HEK293 (cell line): ENCODE results near the gene WAC.

ENCODE experiments used
- BCL11A ChIP-seq: fragments of 450-650 bp; formaldehyde crosslinking; IDR thresholded peaks from 2 replicates; pipeline ENCODE4 v1.5.1; 2016; ENCODE audit warnings: low read depth, missing biosample characterization, missing genetic modification characterization
- FEZF1 ChIP-seq: fragments of 450-650 bp; formaldehyde crosslinking; IDR thresholded peaks from 2 replicates; pipeline ENCODE4 v1.5.1; 2016; ENCODE audit warnings: missing biosample characterization, missing genetic modification characterization
- IKZF3 ChIP-seq: fragments of 450-650 bp; IDR thresholded peaks from 2 replicates; pipeline ENCODE4 v1.5.0; 2018; ENCODE audit warnings: missing biosample characterization, mild to moderate bottlenecking, missing genetic modification characterization, moderate library complexity
- MEIS1 ChIP-seq: sonication (generic); formaldehyde crosslinking; IDR thresholded peaks from 2 replicates; pipeline ENCODE4 v1.8.1; 2022; ENCODE audit warnings: missing genetic modification reagents, mild to moderate bottlenecking, borderline replicate concordance
- SETDB1 ChIP-seq: IDR thresholded peaks from one replicate; pipeline ENCODE4 v1.6.1; 2017; ENCODE audit warnings: mild to moderate bottlenecking, low read length, moderate library complexity, mixed read lengths; ENCODE audit not compliant: insufficient read length
- TCF7L2 ChIP-seq: IDR thresholded peaks from 2 replicates; pipeline ENCODE4 v1.6.1; 2011; ENCODE audit warnings: low read depth, mild to moderate bottlenecking, inconsistent platforms, low read length, moderate library complexity, borderline replicate concordance
- ZBTB1 ChIP-seq: fragments of 450-650 bp; formaldehyde crosslinking; IDR thresholded peaks from 2 replicates; pipeline ENCODE4 v1.5.1; 2016; ENCODE audit warnings: missing biosample characterization, missing genetic modification characterization
- ZIC2 ChIP-seq: fragments of 450-650 bp; formaldehyde crosslinking; IDR thresholded peaks from 2 replicates; pipeline ENCODE4 v1.5.1; 2016; ENCODE audit warnings: missing biosample characterization, missing genetic modification characterization
- ZNF132 ChIP-seq: fragments of 450-650 bp; formaldehyde crosslinking; IDR thresholded peaks from 2 replicates; pipeline ENCODE4 v1.5.1; 2017; ENCODE audit warnings: missing biosample characterization, missing genetic modification characterization, borderline replicate concordance
- ZNF133 ChIP-seq: fragments of 450-650 bp; formaldehyde crosslinking; IDR thresholded peaks from 2 replicates; pipeline ENCODE4 v1.5.1; 2016; ENCODE audit warnings: missing biosample characterization, missing genetic modification characterization
- ZNF138 ChIP-seq: fragments of 450-650 bp; formaldehyde crosslinking; IDR thresholded peaks from 2 replicates; pipeline ENCODE4 v1.5.1; 2016; ENCODE audit warnings: missing biosample characterization, missing genetic modification characterization, borderline replicate concordance
- ZNF16 ChIP-seq: fragments of 450-650 bp; formaldehyde crosslinking; IDR thresholded peaks from 2 replicates; pipeline ENCODE4 v1.5.1; 2016; ENCODE audit warnings: low read depth, missing biosample characterization, missing genetic modification characterization
- ZNF202 ChIP-seq: fragments of 450-650 bp; formaldehyde crosslinking; IDR thresholded peaks from 2 replicates; pipeline ENCODE4 v1.5.1; 2016; ENCODE audit warnings: missing biosample characterization, missing genetic modification characterization, borderline replicate concordance
- ZNF24 ChIP-seq: fragments of 450-650 bp; formaldehyde crosslinking; IDR thresholded peaks from 2 replicates; pipeline ENCODE4 v1.5.1; 2016; ENCODE audit warnings: missing biosample characterization, missing genetic modification characterization
- ZNF248 ChIP-seq: fragments of 450-650 bp; formaldehyde crosslinking; IDR thresholded peaks from 2 replicates; pipeline ENCODE4 v1.5.1; 2017; ENCODE audit warnings: missing biosample characterization, missing genetic modification characterization
- ZNF350 ChIP-seq: fragments of 450-650 bp; formaldehyde crosslinking; IDR thresholded peaks from 2 replicates; pipeline ENCODE4 v1.5.0; 2017; ENCODE audit warnings: missing biosample characterization, mild to moderate bottlenecking, missing genetic modification characterization
- ZNF37A ChIP-seq: fragments of 450-650 bp; IDR thresholded peaks from 2 replicates; pipeline ENCODE4 v1.5.1; 2018; ENCODE audit warnings: missing biosample characterization, missing genetic modification characterization
- ZNF426 ChIP-seq: fragments of 450-650 bp; formaldehyde crosslinking; IDR thresholded peaks from 2 replicates; pipeline ENCODE4 v1.5.1; 2017; ENCODE audit warnings: missing biosample characterization, missing genetic modification characterization, mild to moderate bottlenecking, inconsistent platforms, moderate library complexity
- ZNF48 ChIP-seq: fragments of 450-650 bp; formaldehyde crosslinking; IDR thresholded peaks from 2 replicates; pipeline ENCODE4 v1.5.1; 2016; ENCODE audit warnings: missing biosample characterization, missing genetic modification characterization
- ZNF529 ChIP-seq: fragments of 450-650 bp; formaldehyde crosslinking; IDR thresholded peaks from 2 replicates; pipeline ENCODE4 v1.5.1; 2017; ENCODE audit warnings: missing genetic modification characterization, missing biosample characterization; ENCODE audit not compliant: insufficient replicate concordance
- ZNF530 ChIP-seq: fragments of 450-650 bp; formaldehyde crosslinking; IDR thresholded peaks from 2 replicates; pipeline ENCODE4 v1.5.1; 2016; ENCODE audit warnings: low read depth, missing biosample characterization, missing genetic modification characterization
- ZNF664 ChIP-seq: fragments of 450-650 bp; formaldehyde crosslinking; IDR thresholded peaks from 2 replicates; pipeline ENCODE4 v1.5.1; 2016; ENCODE audit warnings: missing biosample characterization, missing genetic modification characterization
- ZNF837 ChIP-seq: fragments of 450-650 bp; formaldehyde crosslinking; IDR thresholded peaks from 2 replicates; pipeline ENCODE4 v1.5.1; 2016; ENCODE audit warnings: missing biosample characterization, missing genetic modification characterization
- ZNF843 ChIP-seq: fragments of 450-650 bp; formaldehyde crosslinking; IDR thresholded peaks from 2 replicates; pipeline ENCODE4 v1.5.1; 2016; ENCODE audit warnings: missing biosample characterization, missing genetic modification characterization
- TF ChIP-seq, protein P1 (sequence below): fragments of 450-650 bp; formaldehyde crosslinking; IDR thresholded peaks from 2 replicates; pipeline ENCODE4 v1.5.1; 2016; ENCODE audit warnings: missing biosample characterization, missing genetic modification characterization
- TF ChIP-seq, protein P2 (sequence below): fragments of 450-650 bp; formaldehyde crosslinking; IDR thresholded peaks from 2 replicates; pipeline ENCODE4 v1.5.1; 2017; ENCODE audit warnings: missing biosample characterization, mild to moderate bottlenecking, missing genetic modification characterization, moderate library complexity
- TF ChIP-seq, protein P3 (sequence below): fragments of 450-650 bp; formaldehyde crosslinking; IDR thresholded peaks from 2 replicates; pipeline ENCODE4 v1.5.1; 2017; ENCODE audit warnings: missing biosample characterization, missing genetic modification characterization
- TF ChIP-seq, protein P4 (sequence below): fragments of 450-650 bp; formaldehyde crosslinking; IDR thresholded peaks from 2 replicates; pipeline ENCODE4 v1.5.1; 2016; ENCODE audit warnings: missing biosample characterization, missing genetic modification characterization
- TF ChIP-seq, protein P5 (sequence below): fragments of 450-650 bp; formaldehyde crosslinking; IDR thresholded peaks from 2 replicates; pipeline ENCODE4 v1.5.1; 2016; ENCODE audit warnings: missing biosample characterization, missing genetic modification characterization
- TF ChIP-seq, protein P6 (sequence below): fragments of 450-650 bp; formaldehyde crosslinking; IDR thresholded peaks from 2 replicates; pipeline ENCODE4 v1.5.1; 2016; ENCODE audit warnings: missing biosample characterization, missing genetic modification characterization

WAC gene

DNA sequence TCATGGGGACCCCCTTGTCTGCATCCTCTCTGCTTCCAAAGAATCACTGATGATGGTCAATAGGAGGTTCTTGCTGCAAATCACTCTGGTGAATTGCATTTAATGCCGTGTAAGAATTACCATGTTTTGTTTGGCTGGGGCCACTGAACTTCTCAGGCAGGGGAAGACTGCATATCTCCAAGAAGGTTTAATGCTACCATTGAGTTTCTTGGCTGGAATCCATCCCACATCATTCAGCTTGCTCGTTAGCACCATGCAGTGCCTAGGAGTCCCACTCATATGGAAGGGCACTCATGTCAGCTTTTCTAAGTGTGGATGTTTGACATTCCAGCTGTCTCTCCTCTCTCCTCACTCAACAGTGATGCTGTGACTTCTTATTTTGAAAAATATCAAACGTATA lies 94.2 kb downstream of the WAC start (continued):
- TF ChIP-seq BCL11A (tag by site-specific recombination) (no peak), ZNF350 (no peak), ZNF530 (no peak), ZNF202 (tag by site-specific recombination) (no peak), ZNF529 (tag by site-specific recombination) (no peak), ZNF664 (tag by site-specific recombination) (no peak), ZNF24 (tag by site-specific recombination) (no peak), FEZF1 (tag by site-specific recombination) (peak; percentile 52; the same call in 1 of the 2 replicates), TCF7L2 (no peak), ZNF37A (tag by site-specific recombination) (no peak), ZNF837 (tag by site-specific recombination) (no peak), ZNF843 (0 out of 2 replicates have a peak, but pooled peaks have one; percentile 42), SETDB1 (no peak), ZNF138 (tag by site-specific recombination) (no peak), ZNF133 (tag by site-specific recombination) (no peak), ZNF48 (tag by site-specific recombination) (no peak), ZNF426 (tag by site-specific recombination) (no peak), ZNF132 (tag by site-specific recombination) (no peak), ZBTB1 (no peak), IKZF3 (tag by site-specific recombination) (0 out of 2 replicates have a peak, but pooled peaks have one; percentile 39), MEIS1 (no peak), ZNF248 (no peak), ZNF16 (tag by site-specific recombination) (no peak), ZIC2 (tag by site-specific recombination) (0 out of 2 replicates have a peak, but pooled peaks have one; percentile 5)
- TF ChIP-seq, protein P1, sequence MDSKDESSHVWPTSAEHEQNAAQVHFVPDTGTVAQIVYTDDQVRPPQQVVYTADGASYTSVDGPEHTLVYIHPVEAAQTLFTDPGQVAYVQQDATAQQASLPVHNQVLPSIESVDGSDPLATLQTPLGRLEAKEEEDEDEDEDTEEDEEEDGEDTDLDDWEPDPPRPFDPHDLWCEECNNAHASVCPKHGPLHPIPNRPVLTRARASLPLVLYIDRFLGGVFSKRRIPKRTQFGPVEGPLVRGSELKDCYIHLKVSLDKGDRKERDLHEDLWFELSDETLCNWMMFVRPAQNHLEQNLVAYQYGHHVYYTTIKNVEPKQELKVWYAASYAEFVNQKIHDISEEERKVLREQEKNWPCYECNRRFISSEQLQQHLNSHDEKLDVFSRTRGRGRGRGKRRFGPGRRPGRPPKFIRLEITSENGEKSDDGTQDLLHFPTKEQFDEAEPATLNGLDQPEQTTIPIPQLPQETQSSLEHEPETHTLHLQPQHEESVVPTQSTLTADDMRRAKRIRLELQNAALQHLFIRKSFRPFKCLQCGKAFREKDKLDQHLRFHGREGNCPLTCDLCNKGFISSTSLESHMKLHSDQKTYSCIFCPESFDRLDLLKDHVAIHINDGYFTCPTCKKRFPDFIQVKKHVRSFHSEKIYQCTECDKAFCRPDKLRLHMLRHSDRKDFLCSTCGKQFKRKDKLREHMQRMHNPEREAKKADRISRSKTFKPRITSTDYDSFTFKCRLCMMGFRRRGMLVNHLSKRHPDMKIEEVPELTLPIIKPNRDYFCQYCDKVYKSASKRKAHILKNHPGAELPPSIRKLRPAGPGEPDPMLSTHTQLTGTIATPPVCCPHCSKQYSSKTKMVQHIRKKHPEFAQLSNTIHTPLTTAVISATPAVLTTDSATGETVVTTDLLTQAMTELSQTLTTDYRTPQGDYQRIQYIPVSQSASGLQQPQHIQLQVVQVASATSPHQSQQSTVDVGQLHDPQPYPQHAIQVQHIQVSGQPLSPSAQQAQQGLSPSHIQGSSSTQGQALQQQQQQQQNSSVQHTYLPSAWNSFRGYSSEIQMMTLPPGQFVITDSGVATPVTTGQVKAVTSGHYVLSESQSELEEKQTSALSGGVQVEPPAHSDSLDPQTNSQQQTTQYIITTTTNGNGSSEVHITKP (tag by site-specific recombination): peak; percentile 65
- TF ChIP-seq, protein P2, sequence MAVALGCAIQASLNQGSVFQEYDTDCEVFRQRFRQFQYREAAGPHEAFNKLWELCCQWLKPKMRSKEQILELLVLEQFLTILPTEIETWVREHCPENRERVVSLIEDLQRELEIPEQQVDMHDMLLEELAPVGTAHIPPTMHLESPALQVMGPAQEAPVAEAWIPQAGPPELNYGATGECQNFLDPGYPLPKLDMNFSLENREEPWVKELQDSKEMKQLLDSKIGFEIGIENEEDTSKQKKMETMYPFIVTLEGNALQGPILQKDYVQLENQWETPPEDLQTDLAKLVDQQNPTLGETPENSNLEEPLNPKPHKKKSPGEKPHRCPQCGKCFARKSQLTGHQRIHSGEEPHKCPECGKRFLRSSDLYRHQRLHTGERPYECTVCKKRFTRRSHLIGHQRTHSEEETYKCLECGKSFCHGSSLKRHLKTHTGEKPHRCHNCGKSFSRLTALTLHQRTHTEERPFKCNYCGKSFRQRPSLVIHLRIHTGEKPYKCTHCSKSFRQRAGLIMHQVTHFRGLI (tag by site-specific recombination): no peak
- TF ChIP-seq, protein P3, sequence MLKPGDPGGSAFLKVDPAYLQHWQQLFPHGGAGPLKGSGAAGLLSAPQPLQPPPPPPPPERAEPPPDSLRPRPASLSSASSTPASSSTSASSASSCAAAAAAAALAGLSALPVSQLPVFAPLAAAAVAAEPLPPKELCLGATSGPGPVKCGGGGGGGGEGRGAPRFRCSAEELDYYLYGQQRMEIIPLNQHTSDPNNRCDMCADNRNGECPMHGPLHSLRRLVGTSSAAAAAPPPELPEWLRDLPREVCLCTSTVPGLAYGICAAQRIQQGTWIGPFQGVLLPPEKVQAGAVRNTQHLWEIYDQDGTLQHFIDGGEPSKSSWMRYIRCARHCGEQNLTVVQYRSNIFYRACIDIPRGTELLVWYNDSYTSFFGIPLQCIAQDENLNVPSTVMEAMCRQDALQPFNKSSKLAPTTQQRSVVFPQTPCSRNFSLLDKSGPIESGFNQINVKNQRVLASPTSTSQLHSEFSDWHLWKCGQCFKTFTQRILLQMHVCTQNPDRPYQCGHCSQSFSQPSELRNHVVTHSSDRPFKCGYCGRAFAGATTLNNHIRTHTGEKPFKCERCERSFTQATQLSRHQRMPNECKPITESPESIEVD (tag by site-specific recombination): peak; percentile 41; the same call in 1 of the 2 replicates
- TF ChIP-seq, protein P4, sequence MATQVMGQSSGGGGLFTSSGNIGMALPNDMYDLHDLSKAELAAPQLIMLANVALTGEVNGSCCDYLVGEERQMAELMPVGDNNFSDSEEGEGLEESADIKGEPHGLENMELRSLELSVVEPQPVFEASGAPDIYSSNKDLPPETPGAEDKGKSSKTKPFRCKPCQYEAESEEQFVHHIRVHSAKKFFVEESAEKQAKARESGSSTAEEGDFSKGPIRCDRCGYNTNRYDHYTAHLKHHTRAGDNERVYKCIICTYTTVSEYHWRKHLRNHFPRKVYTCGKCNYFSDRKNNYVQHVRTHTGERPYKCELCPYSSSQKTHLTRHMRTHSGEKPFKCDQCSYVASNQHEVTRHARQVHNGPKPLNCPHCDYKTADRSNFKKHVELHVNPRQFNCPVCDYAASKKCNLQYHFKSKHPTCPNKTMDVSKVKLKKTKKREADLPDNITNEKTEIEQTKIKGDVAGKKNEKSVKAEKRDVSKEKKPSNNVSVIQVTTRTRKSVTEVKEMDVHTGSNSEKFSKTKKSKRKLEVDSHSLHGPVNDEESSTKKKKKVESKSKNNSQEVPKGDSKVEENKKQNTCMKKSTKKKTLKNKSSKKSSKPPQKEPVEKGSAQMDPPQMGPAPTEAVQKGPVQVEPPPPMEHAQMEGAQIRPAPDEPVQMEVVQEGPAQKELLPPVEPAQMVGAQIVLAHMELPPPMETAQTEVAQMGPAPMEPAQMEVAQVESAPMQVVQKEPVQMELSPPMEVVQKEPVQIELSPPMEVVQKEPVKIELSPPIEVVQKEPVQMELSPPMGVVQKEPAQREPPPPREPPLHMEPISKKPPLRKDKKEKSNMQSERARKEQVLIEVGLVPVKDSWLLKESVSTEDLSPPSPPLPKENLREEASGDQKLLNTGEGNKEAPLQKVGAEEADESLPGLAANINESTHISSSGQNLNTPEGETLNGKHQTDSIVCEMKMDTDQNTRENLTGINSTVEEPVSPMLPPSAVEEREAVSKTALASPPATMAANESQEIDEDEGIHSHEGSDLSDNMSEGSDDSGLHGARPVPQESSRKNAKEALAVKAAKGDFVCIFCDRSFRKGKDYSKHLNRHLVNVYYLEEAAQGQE (tag by site-specific recombination): no peak
- TF ChIP-seq, protein P5, sequence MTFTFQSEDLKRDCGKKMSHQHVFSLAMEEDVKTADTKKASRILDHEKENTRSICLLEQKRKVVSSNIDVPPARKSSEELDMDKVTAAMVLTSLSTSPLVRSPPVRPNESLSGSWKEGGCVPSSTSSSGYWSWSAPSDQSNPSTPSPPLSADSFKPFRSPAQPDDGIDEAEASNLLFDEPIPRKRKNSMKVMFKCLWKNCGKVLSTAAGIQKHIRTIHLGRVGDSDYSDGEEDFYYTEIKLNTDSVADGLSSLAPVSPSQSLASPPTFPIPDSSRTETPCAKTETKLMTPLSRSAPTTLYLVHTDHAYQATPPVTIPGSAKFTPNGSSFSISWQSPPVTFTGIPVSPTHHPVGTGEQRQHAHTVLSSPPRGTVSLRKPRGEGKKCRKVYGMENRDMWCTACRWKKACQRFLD (tag by site-specific recombination): no peak
- TF ChIP-seq, protein P6, sequence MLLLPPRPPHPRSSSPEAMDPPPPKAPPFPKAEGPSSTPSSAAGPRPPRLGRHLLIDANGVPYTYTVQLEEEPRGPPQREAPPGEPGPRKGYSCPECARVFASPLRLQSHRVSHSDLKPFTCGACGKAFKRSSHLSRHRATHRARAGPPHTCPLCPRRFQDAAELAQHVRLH (tag by site-specific recombination): peak; percentile 82
